ENCODE results near the gene GLG1. TPM values are rescaled to one million over a fixed set of nuclear protein-coding genes. Genes with fewer than 3 reads are reported as not detected.

Gene GLG1
- total RNA-seq, 1 experiment from 2014 or later: 117 TPM

- peak overlapping the region; percentile 53; the same call in 1 of the 2 replicates for H3K27ac ChIP-seq
- H3K79me2 ChIP-seq (ENCODE audit: low read depth): no peaks in the 10 kb centered on the region
- DNase-seq: no peak
- ChIA-PET POLR2A (ENCODE audit: unreplicated experiment) (no interaction called here), CTCF (no interaction called here)
- no TSS peak for BruUV-seq (replicated peaks)
- H3K9me2 ChIP-seq (ENCODE audit: insufficient read depth): no peaks in the 10 kb centered on the region
- TF ChIP-seq CTCF (conservative IDR thresholded peaks at IDR 0.05): no peak
- TF ChIP-seq EZH2 (IDR thresholded peaks at IDR 0.05; ENCODE audit: low read depth): no peak
- H2AFZ ChIP-seq: no peak overlapping the region
- H3K4me2 ChIP-seq: no peak overlapping the region
- no peak overlapping the region for H3K4me3 ChIP-seq
- H3K27me3 ChIP-seq (ENCODE audit: insufficient read depth, low read depth): no peaks in the 10 kb centered on the region
- H3K9me3 ChIP-seq (ENCODE audit: insufficient read depth, low read depth): no peaks in the 10 kb centered on the region
- H3K4me1 ChIP-seq (replicated peaks; ENCODE audit: insufficient read depth): peaks cover 37% of the 10 kb centered on the region
- H3K36me3 ChIP-seq (ENCODE audit: low read depth): peaks cover 7% of the 10 kb centered on the region; the same call in 1 of the 2 replicates
- intact Hi-C loops (cut with micrococcal nuclease; ENCODE audit: unreplicated experiment): no loop called here
- peaks cover 28% of the 10 kb centered on the region; the same call in 1 of the 2 replicates for H3F3A ChIP-seq (ENCODE audit: insufficient read depth, low read depth)
- no peaks in the 10 kb centered on the region for H4K20me1 ChIP-seq (ENCODE audit: insufficient read depth)
These were observed 155.8 kb downstream of the GLG1 start for GRCh38 chr16:74450967-74451760.

- ChIA-PET POLR2A (ENCODE audit: unreplicated experiment) (no interaction called here), CTCF (no interaction called here)
- H3F3A ChIP-seq (ENCODE audit: insufficient read depth, low read depth): peaks cover 28% of the 10 kb centered on the region; the same call in 1 of the 2 replicates
- peaks cover 7% of the 10 kb centered on the region; the same call in 1 of the 2 replicates for H3K36me3 ChIP-seq (ENCODE audit: low read depth)
- peak overlapping the region; percentile 53 for H3K27ac ChIP-seq
- H3K79me2 ChIP-seq (ENCODE audit: low read depth): no peaks in the 10 kb centered on the region
- intact Hi-C loops (cut with micrococcal nuclease; ENCODE audit: unreplicated experiment): no loop called here
- H3K4me2 ChIP-seq: peak overlapping the region; percentile 29
- DNase-seq: no peak
- no peaks in the 10 kb centered on the region for H3K9me2 ChIP-seq (ENCODE audit: insufficient read depth)
- H3K9me3 ChIP-seq (ENCODE audit: insufficient read depth, low read depth): no peaks in the 10 kb centered on the region
- no peak for TF ChIP-seq CTCF (conservative IDR thresholded peaks at IDR 0.05)
- no peak for TF ChIP-seq EZH2 (IDR thresholded peaks at IDR 0.05; ENCODE audit: low read depth)
- peaks cover 37% of the 10 kb centered on the region for H3K4me1 ChIP-seq (replicated peaks; ENCODE audit: insufficient read depth)
- no peak overlapping the region for H3K4me3 ChIP-seq
- no peaks in the 10 kb centered on the region for H3K27me3 ChIP-seq (ENCODE audit: insufficient read depth, low read depth)
- no peak overlapping the region for H2AFZ ChIP-seq
- no TSS peak for BruUV-seq (replicated peaks)
- no peaks in the 10 kb centered on the region for H4K20me1 ChIP-seq (ENCODE audit: insufficient read depth)
These were observed 156.7 kb downstream of the GLG1 start for GRCh38 chr16:74450236-74450635.

- no TSS peak for BruUV-seq (replicated peaks)
- POLR2A ChIA-PET (ENCODE audit: unreplicated experiment): interaction anchor here (0.7 kb wide), 1 partner anchor 12 kb away, joined by 3 read pairs; no protein-coding TSS in a partner anchor
- no peak overlapping the region for H2AFZ ChIP-seq
- H3F3A ChIP-seq (ENCODE audit: insufficient read depth, low read depth): peaks cover 28% of the 10 kb centered on the region; the same call in 1 of the 2 replicates
- no peaks in the 10 kb centered on the region for H3K9me3 ChIP-seq (ENCODE audit: insufficient read depth, low read depth)
- peaks cover 7% of the 10 kb centered on the region; the same call in 1 of the 2 replicates for H3K36me3 ChIP-seq (ENCODE audit: low read depth)
- H3K9me2 ChIP-seq (ENCODE audit: insufficient read depth): no peaks in the 10 kb centered on the region
- no peaks in the 10 kb centered on the region for H3K79me2 ChIP-seq (ENCODE audit: low read depth)
- intact Hi-C loops (cut with micrococcal nuclease; ENCODE audit: unreplicated experiment): loop anchor here (5.0 kb wide), 1 partner anchor 158 kb away; the partner anchor contains the start of gene GLG1
- H3K4me3 ChIP-seq: no peak overlapping the region
- H3K27ac ChIP-seq: peak overlapping the region; percentile 53
- peak in 1 of 2 experiments; percentile 25 for DNase-seq
- H3K4me1 ChIP-seq (replicated peaks; ENCODE audit: insufficient read depth): peaks cover 37% of the 10 kb centered on the region
- CTCF ChIA-PET: no interaction called here
- H3K27me3 ChIP-seq (ENCODE audit: insufficient read depth, low read depth): no peaks in the 10 kb centered on the region
- TF ChIP-seq EZH2 (IDR thresholded peaks at IDR 0.05; ENCODE audit: low read depth) (no peak), CTCF (conservative IDR thresholded peaks at IDR 0.05) (no peak)
- no peaks in the 10 kb centered on the region for H4K20me1 ChIP-seq (ENCODE audit: insufficient read depth)
- H3K4me2 ChIP-seq: peak overlapping the region; percentile 29
These were observed 157.4 kb downstream of the GLG1 start for GRCh38 chr16:74449470-74449869.

All from PC-9 (cell line).